Measurements from ENCODE around the gene THYN1. TPM values are rescaled to one million over a fixed set of nuclear protein-coding genes. Genes with fewer than 3 reads are reported as not detected.

Gene THYN1
- total and polyA plus RNA-seq, 9 donors: 41.0 to 91.8 (median 59.6) TPM

- WGBS, 3 donors: 34 to 44% (median 41%) methylated on average over 7 of the region's 7 CpGs
- no peaks in the 10 kb centered on the region for H3K36me3 ChIP-seq
Observed at GRCh38 chr11:134248910-134249480, 4.2 kb downstream of the THYN1 start.

GRCh38 chr11:134246678-134247077 is 6.5 kb downstream of the THYN1 start:
- Histone ChIP-seq H3K4me1 (ENCODE audit: insufficient read depth) (no peaks in the 10 kb centered on the region), H3K27ac (no peak overlapping the region), H3K9me3 (no peaks in the 10 kb centered on the region), H3K36me3 (no peaks in the 10 kb centered on the region), H3K4me3 (no peak overlapping the region), H3K27me3 (no peaks in the 10 kb centered on the region)
- no peak for TF ChIP-seq POLR2A (IDR thresholded peaks at IDR 0.05)
- TF ChIP-seq EP300 (IDR thresholded peaks at IDR 0.05): no peak
- TF ChIP-seq, protein P1, sequence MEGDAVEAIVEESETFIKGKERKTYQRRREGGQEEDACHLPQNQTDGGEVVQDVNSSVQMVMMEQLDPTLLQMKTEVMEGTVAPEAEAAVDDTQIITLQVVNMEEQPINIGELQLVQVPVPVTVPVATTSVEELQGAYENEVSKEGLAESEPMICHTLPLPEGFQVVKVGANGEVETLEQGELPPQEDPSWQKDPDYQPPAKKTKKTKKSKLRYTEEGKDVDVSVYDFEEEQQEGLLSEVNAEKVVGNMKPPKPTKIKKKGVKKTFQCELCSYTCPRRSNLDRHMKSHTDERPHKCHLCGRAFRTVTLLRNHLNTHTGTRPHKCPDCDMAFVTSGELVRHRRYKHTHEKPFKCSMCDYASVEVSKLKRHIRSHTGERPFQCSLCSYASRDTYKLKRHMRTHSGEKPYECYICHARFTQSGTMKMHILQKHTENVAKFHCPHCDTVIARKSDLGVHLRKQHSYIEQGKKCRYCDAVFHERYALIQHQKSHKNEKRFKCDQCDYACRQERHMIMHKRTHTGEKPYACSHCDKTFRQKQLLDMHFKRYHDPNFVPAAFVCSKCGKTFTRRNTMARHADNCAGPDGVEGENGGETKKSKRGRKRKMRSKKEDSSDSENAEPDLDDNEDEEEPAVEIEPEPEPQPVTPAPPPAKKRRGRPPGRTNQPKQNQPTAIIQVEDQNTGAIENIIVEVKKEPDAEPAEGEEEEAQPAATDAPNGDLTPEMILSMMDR (IDR thresholded peaks at IDR 0.05): no peak
- intact Hi-C loops (cut with DNase I): no loop called here
- WGBS, 3 donors: 70 to 80% (median 78%) methylated on average over 4 of the region's 4 CpGs
- DNase-seq: no peak

More at GRCh38 chr11:134248910-134249480, 4.2 kb downstream of the THYN1 start:
- no peak overlapping the region for H3K27ac ChIP-seq
- H3K9me3 ChIP-seq: no peaks in the 10 kb centered on the region
- TF ChIP-seq, protein P1 (IDR thresholded peaks at IDR 0.05): no peak
- TF ChIP-seq POLR2A (IDR thresholded peaks at IDR 0.05) (no peak), EP300 (IDR thresholded peaks at IDR 0.05) (no peak)
- H3K4me1 ChIP-seq (ENCODE audit: insufficient read depth): peaks cover 3% of the 10 kb centered on the region
- intact Hi-C loops (cut with DNase I): no loop called here
- H3K4me3 ChIP-seq: no peak overlapping the region
- H3K27me3 ChIP-seq: no peaks in the 10 kb centered on the region
- no peak for DNase-seq

DNA sequence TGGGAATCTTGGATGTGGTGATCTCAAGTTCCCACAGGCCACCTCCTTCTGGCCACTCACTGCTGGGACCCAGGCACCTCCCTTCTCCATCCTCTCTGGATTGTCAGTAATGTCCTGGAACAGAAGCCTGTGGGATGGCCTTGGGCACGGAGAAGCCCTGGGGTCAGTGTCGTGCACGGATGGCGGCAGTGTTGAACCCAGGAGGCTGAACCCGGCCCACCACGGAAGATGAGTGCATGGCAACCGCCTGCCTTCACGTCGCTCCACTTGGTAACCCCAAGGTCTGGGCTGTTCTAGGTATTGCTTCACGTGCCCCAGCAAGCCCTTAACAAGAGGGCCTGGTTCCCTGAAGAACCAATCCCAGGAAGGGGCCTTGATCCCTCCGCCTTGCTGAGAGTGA is 7.1 kb downstream of the THYN1 start:
- no peak for TF ChIP-seq EP300 (IDR thresholded peaks at IDR 0.05)
- TF ChIP-seq, protein P1 (IDR thresholded peaks at IDR 0.05): no peak
- no peak for TF ChIP-seq POLR2A (IDR thresholded peaks at IDR 0.05)
- WGBS, 3 donors: 75 to 93% (median 82%) methylated on average over 11 of the region's 11 CpGs
- no peaks in the 10 kb centered on the region for H3K9me3 ChIP-seq
- H3K27ac ChIP-seq: no peak overlapping the region
- no peak overlapping the region for H3K4me3 ChIP-seq
- intact Hi-C loops (cut with DNase I): no loop called here
- H3K36me3 ChIP-seq: no peaks in the 10 kb centered on the region
- no peaks in the 10 kb centered on the region for H3K27me3 ChIP-seq
- no peak for DNase-seq
- H3K4me1 ChIP-seq (ENCODE audit: insufficient read depth): no peaks in the 10 kb centered on the region

- H3K36me3 ChIP-seq: no peaks in the 10 kb centered on the region
- intact Hi-C loops (cut with DNase I): no loop called here
- H3K9me3 ChIP-seq: no peaks in the 10 kb centered on the region
- WGBS, 3 donors: 86 to 92% (median 86%) methylated on average over 14 of the region's 14 CpGs
- no peak overlapping the region for H3K27ac ChIP-seq
- no peak overlapping the region for H3K4me3 ChIP-seq
- DNase-seq: no peak
- no peaks in the 10 kb centered on the region for H3K4me1 ChIP-seq (ENCODE audit: insufficient read depth)
- TF ChIP-seq EP300 (IDR thresholded peaks at IDR 0.05) (no peak), POLR2A (IDR thresholded peaks at IDR 0.05) (no peak)
- TF ChIP-seq, protein P1 (IDR thresholded peaks at IDR 0.05): no peak
- H3K27me3 ChIP-seq: no peaks in the 10 kb centered on the region
Observed at GRCh38 chr11:134245434-134245833, 7.7 kb downstream of the THYN1 start.

All from ovary (tissue), 9 donors.